NCI-H146 treated with DMSO at 0.1 percent for 48 hours (cell line): ENCODE measurements around the gene AREG.

ENCODE experiments used
- DNase-seq: peaks from one replicate; lab custom pipeline; 2025; ENCODE audit not compliant: unreplicated experiment; lab: John Stamatoyannopoulos, UW

The AREG gene

DNA sequence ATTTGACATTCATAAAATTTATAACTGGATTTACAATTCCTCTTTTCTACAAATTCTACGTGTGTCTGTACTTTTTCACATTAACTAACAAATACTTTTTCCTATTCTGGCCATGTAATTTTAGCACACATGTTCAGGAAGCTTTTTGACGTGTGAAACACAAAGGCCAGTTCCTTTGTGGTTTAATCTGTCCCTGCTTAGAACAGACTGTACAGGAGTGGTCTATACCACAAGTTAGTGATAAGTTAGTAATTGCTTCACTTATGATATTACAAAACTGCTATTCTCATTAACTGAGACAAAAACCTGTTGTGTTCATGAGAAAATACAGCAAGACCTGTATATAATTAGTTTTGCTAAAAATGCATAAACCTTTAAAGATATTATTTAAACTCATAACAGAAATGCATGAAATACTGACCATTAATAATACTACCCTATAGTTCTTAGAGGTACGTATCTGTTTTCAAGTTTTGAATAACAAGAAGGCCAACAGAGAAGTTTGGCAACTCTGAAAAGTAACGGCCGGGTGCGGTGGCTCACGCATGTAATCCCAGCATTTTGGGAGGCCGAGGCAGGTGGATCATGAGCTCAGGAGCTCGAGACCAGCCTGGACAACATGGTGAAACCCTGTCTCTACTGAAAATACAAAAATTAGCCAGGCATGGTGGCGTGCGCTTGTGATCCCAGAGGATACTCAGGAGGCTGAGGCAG is 13.7 kb upstream of the AREG start:
- no peak for DNase-seq

DNA sequence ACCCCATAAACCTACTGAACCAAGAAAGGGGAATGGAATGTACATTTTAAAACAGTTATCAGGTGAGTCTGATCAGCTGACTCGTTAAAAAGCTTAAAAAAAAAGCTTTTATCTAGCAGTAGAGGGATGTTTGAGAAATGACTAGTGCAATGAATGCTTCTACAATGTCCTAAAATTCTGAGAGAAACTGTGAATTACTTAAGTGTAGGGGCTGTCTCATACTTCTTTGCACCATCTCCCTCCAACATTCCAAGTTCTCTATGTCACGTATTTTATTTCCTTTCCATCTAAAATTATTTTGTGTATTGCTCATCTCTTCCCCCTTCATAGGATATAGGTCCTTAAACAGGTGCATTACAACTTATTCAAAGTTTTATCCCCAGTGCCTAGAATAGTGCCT is 11.9 kb upstream of the AREG start:
- DNase-seq: no peak

DNA sequence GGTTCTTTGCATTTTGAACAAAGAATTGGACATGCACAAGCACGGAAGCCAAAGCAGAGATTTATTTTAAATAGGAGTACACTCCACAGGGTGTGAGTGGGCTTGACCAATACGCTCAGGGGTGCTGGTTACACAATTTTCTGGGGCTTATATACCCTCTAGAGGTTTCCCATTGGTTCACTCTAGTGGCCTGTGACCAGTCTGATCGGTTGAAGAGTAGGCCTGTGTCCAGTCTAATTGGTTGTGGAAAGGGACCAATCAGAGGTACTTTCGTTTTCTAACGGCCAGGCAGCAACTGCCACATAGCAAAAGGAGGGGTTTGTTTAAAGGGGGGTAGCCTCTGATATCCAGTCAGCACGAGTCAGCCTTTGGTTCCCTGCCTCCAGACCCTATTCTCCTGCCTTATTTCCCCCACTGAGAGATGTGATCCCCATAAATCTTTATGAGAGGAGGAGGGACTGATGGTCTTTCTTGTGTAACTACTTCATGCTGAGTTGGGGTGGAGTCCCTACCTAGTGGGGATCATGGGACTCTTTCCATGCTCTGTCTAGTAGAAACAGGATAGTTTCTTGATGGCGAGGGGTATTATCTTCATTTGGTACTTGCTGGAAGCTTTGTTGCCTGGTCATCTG is 11.3 kb upstream of the AREG start:
- DNase-seq: no peak

DNA sequence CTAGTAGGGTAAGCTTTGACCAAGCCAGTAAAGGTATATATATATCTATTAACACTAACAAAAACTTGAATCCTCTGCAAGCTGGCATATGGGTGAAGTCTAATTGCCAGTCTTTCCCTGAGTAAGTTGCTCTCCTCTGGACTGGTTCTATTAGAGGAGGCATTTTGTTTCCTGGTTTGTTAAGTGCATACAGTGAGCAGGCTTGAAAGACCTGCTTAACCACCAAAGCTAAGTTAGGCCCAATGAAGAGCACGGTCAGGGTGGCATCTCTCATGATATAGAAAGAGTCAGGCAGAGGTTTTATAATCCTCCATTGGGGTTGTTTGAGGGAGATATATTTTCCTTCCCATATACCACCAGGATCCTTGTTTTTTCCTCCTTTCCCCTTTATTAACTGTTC is 9.6 kb upstream of the AREG start:
- DNase-seq: no peak

DNA sequence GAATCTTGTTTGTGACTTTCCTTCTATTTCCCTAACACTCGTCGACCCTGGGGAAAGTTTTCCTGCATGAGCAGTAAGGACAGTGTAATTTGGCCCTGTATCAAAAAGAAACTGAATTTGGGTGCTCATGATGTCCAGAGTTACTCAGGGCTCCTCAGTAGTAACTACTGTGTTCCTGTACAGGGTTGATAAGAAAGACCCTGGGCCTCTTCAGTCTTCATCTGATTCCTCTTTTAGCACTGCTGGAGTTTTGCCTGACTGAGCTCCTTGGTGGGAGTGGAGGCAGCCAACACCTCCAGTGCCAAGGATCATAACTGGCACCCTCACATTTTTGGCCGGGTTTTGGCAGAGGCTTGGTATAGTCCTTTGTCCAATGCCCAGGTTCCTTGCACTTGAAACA is 7.1 kb upstream of the AREG start:
- DNase-seq: no peak

DNA sequence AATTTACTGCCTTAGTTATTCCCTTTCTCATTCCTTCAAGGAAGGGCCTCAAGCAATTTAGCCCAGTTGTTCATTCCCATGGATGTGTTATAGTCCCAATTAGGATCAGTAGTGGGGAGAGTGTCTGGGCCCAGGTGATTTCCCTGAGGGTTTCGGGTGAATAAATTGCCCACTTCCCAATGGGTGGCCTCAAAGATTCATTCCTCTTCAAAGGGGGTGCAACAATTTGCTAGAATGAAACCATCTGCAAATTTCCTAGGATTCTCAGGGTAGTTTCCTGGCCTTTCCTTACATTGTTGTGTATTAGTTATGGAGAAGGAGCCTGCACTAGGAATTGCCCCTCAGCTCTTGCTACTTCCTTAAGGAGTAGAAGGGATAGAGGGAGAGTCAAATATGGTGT is 6.3 kb upstream of the AREG start:
- no peak for DNase-seq

DNA sequence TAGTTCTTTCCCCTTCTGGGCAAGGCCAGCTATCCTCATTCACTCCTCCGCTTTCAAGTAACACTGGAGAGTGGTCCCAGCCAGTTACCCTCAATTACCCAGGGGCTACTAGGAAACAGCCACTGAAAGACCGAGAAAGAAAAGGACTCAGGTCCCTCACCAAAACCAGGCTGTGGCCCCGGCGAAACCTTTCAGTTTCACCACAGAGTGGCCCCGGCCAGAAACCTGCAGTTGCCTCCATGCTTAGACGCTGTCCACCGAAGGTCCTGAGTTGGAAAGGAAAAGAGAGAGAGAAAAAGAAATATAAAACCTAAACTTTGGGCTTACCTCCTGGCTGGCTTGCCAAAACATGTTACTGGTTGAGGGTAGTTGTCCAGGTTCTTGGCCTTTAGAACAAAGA is 5.0 kb upstream of the AREG start:
- DNase-seq: no peak

DNA sequence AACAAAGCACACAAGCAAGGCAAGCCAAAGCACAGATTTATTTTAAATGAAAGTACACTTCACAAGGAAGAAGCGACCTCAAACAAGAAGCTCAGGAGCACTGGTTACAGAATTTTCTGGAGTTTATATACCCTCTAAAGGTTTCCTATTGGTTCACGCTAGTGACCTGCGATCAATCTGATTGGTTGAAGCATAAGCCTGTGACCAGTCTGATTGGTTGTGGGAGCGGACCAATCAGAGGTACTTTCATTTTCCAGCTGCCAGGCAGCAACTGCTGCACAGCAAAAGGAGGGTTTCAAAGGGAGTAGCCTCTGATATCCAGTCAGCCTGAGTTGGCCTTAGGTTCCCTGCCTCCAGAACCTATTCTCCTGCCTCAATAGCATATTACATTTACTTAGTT is 4.6 kb upstream of the AREG start:
- DNase-seq: no peak

DNA sequence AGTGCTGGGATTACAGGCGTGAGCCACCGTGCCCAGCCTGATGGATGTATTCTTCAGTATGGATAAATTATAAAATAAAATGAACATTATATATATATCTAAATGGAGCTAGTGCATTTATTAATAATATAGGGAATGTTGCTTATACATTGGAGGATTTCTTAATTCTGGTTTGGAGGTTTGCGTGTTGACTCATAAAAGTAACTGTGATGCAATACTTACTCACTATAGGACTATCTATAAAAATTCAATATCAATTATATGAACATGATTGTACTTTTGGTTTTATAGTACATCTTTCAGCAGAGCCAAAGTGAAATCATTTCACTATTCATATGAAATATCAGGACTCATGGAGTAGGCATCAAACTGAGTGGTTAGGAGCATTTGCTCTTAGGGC is 3.2 kb upstream of the AREG start:
- no peak for DNase-seq

DNA sequence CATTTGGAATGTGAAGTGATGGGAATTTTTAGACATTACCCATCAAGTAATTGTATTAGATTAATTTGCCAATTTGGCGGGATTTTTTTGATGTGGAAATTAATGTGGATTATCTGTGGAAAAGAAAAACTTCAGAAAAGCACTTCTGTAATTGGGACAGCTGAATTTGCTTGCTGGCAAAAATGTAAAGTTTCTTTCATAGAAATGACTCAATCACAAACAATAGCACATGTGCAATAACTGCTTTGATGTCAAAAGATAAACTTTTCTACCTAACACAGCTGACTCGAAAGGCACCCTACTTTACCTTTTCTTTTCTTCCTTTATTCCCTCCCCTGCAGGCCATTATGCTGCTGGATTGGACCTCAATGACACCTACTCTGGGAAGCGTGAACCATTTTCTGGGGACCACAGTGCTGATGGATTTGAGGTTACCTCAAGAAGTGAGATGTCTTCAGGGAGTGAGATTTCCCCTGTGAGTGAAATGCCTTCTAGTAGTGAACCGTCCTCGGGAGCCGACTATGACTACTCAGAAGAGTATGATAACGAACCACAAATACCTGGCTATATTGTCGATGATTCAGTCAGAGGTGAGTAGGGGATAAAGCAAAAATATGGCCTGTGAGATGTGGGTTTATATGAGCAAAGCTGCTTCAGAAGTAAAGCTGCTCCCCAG is 1.4 kb downstream of the AREG start:
- no peak for DNase-seq

DNA sequence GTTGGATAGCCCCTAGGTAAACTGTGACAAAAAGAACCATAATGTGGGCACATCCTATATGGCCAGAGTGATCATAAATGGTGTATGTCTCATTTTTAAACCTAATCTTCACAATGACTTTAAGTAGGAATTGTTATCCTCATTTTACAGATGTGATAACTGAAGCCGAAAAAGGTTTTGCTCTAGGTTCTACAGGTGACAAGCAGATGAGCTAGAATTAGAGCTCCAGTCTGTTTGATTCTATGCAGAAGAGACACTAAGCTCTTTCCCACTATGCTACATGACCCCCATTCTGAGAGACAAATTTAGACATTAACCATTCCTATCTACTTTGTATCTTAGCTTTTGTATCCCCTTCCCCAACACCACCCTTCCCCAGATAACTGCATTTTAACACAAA is 2.0 kb downstream of the AREG start:
- DNase-seq: no peak

DNA sequence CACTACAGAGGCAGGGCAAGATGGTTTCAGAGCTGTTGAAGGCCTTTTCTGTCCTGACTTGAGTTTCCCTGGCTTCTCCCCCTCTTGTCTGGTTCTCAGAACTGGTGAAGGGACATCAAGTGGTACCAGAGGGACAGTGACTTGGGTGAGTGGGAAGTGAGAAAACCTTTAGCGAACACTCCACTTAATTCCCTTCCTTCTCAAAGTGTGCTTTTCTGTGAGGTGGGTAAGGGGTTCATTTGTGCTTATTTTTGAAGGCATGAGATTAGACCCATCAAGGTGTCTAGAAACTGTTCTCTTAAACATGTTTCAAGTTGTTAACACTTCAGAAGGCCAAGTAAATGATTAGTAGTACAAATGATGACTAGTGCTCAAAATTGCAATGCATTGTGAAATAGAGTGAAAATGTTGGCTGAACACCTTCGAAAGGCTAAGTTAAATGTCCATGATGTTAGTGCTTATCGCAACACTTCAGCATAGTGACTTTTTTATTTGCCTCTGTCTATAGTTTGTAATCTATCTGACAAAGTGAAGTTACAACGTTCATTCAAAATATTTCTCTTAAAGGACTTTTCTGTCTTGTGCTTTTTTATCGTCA is 2.8 kb downstream of the AREG start:
- DNase-seq: no peak

DNA sequence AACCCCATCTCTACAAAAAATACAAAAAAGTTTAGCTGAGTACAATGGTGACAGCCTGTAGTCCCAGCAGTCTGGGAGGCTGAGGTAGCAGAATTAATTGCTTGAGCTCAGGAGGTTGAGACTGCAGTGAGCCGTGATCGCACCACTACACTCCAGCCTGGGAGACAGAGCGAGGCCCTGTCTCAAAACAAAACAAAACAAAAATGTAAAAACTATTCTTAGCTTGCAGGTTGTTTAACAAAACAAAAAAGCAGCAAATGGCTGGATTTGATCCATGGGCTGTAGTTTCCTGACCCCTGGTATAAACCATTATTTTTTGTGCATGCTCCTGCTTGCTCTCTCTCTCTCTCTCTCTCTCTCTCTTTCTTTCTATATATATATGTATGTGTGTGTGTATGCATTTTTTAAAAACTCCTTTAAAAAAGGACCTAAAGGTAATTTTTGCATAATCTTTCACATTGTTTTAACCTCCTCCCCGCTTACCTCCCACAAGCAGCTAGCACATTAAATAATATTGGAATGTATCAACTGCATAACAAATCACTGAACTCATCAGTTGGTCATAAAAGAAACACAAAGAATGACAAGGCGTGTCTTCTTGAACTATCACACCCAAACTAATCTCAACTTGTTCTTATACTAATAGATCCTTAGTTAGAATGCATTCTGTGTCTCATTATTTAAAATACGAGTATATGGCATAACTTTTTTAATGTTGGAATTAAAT is 4.8 kb downstream of the AREG start:
- DNase-seq: no peak

DNA sequence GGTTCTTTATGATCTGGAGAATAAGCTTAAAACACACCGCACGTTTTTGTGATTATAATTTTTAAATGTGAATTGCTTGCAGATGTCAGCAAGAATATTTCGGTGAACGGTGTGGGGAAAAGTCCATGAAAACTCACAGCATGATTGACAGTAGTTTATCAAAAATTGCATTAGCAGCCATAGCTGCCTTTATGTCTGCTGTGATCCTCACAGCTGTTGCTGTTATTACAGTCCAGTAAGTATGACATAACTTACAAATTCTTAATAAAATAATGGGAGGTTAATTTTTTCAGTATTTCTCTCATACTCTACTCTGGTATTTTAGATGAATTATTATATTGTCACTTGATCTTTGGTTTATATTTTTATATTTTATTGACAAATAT is 5.4 kb downstream of the AREG start:
- no peak for DNase-seq

DNA sequence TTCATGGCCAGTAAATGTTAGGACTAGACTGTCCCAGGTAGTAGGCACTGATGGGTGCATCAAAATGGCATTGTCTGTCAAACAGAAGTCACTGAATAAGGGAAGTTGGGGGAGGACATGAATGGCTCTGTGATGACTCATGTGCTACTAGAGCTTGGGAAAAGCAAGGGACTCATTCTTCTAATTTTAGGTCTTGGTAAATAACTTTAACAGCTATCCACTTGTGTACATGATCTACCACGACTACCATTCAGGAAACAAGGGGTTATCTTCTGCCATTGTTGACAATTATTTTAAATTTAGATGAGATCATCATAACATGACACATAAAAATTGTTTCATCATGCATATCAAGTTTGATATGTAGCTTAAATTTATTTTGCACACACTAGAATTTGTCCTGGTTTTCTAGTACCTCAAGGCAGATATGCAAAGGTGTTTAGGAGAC is 6.3 kb downstream of the AREG start:
- no peak for DNase-seq

DNA sequence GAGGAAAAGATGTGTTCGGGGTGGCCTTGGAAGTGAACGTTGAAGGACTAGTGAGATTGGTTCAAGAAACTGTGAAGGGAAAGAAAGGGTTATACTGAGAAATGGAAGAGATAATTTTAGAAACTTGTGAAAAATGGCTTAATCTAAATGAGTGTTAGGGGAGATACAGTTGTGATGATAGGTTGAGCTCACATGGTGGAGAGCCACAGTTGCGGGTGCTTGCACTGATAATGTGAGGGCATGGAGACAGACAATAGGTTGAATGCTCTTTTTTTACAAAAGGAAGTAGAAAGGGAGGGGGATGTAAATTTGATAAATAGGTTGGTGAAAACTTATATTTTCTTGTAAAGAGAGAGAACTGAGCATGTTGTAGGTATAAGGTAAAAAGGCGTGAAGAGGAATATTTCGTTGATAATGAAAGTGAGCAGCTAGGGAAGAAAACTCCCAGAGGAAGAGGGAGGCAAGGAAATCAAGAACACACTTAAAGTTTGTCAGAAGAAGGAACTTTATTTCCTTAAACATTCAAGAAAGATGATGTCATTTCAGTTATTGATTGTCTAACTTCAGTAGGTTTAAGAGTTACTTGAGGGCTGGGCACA is 8.2 kb downstream of the AREG start:
- DNase-seq: no peak

DNA sequence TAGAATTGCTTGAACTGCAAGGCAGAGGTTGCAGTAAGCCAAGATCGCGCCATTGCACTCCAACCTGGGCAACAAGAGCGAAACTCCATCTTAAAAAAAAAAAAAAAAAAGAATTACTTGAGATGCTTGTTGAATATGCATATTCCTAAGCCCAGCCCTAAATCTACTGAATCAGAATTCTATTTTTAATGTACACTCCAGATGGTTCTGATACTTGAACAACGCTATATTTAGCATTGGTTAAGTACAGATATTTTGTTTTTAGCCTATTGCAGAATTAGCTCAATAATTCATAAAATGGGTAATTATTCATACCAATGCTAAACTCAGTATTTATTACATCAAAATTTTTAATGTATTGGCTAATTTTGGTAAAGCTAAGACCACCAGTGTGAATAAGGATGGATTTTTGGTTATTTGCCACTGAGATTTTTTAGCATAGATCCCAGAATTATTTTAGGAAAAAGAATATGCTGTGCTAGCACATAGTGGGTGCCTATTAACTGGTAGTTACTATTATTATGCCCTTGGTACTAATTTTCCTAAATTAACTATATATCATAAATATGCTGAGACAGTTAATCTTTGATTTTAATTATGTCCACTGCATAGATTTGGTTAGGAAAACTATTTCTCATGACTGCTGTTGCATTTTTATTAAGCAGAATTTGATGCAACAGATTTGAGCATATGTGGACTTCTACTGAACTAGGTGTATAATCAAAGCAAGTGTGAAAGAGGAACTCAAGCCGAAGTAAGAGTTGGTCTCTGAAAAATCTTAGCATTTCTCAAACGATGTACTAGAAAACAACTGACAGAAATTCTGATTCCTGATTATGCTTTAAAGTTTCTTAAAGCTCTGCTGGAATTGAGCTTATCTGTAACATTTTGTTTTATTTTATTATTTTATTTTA is 9.2 kb downstream of the AREG start:
- DNase-seq: no peak

DNA sequence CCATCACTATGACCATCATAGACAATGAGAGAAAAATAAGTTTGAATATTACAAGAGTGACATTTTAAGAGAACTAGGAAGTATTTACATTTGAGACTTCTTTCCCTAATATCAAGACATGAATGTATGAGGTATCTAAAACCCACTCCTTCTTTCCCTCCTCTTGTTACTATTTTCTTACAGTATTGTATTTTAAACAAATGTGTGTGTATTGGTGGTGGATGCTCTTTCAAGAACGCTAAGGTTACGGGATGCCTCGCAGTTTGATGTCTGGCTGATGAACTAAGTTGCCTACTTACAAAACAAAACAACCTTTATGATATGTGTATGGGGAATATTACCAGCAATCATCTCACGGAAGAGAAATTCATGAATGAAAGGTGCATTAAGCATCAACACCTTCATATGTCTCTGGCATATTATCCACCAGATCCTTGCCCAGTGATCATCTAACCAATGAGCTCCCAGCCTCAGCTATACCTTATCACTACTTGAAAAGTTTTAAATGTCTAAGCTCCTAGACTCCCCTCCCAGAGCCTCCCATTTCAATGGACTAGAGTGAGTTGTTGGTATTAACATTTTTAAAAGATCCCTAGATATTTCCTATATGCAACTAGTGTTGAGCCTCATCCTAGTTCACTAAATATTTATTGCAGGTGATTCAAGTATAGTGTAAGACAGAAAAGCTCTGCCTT is 10.6 kb downstream of the AREG start:
- no peak for DNase-seq

DNA sequence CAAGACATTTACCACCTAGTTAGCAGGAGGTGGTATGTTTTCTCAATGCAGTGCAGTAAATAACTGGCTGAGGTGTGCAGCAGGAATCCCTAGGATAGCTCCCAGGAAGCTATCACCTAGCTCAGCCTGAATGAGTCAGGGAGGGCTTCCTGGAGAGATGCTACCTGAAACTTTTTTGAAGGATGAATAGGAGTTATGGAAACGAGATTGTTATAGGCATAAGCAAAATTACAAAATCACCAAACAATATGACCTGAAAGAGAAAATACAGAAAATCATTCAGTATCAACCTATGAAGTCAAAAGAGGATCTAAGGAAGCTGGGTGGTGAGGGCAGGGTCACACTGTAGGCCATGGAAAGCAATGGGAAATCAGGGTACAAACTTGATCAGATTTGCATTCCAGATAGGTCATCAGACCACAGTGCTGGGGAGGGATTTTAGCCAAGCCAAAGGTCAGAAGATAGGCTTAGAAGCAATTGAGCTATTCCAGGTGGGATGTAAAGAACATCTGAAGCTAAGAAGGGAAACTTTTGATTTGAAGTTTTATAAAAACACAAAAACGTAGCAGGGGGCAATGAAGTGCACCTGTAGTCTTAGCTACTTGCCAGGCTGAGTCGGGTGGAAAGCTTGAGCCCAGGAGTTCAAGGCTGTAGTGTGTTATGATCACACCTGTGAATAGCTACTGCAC is 11.3 kb downstream of the AREG start:
- DNase-seq: no peak
